SK-N-MC (cell line): Measurements from ENCODE around the gene IFI27L2.

Source experiments
- EZH2 ChIP-seq: fragments of 200-600 bp; sonication (generic); IDR thresholded peaks from one replicate; pipeline ENCODE4 v1.6.1; 2017; ENCODE audit warnings: antibody characterized with exemption
- POLR2AphosphoS5 ChIP-seq: IDR thresholded peaks from 2 replicates; pipeline ENCODE4 v1.6.1; 2012; ENCODE audit warnings: mild to moderate bottlenecking, low read depth, low read length, borderline replicate concordance

GRCh38 chr14:94124582-94125377 lies 4.6 kb downstream of the IFI27L2 start:
- no peak for TF ChIP-seq POLR2AphosphoS5
- no peak for TF ChIP-seq EZH2
